ENCODE measurements around the gene CST9. TPM values are rescaled to one million over a fixed set of nuclear protein-coding genes. Genes with fewer than 3 reads are reported as not detected.

The CST9 gene
- total RNA-seq, 4 donors from 2014 or later: not detected

DNA sequence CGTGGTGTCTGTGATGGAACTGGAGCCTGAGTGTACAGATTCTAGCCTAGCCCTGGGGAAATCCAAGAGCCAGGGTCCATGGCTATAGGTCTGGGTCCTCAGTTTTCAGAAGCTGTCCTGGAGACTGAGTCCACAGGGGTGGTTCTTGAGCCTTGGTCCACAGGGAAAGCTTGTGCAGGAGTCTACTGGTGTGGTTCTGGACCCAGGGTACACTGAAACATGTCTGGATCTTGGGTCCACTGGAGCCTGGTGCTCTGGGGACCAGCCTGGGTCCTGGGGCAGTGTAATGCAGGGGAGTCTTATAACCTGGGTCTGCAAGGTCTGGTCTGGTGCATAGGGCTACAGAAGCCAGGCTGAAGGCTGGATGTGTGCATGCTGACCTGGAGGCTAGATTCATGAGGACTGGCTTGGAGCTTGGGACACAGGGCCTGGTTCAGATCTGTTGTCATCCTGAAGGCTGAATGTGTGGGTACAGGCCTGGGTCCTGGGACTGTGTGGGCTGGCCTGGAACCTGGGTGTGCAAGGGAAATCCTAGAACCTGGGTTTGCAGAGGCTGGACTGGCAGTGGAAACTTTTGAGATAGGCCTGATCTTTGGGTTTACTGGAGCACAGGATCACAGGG is 42.9 kb downstream of the CST9 start:
- H3K4me3 ChIP-seq: no peak overlapping the region
- no peaks in the 10 kb centered on the region for H3K4me1 ChIP-seq
- TF ChIP-seq POLR2A (IDR thresholded peaks at IDR 0.05) (no peak), POLR2AphosphoS5 (IDR thresholded peaks at IDR 0.05) (no peak), EP300 (IDR thresholded peaks at IDR 0.05) (no peak)
- TF ChIP-seq, protein P1, sequence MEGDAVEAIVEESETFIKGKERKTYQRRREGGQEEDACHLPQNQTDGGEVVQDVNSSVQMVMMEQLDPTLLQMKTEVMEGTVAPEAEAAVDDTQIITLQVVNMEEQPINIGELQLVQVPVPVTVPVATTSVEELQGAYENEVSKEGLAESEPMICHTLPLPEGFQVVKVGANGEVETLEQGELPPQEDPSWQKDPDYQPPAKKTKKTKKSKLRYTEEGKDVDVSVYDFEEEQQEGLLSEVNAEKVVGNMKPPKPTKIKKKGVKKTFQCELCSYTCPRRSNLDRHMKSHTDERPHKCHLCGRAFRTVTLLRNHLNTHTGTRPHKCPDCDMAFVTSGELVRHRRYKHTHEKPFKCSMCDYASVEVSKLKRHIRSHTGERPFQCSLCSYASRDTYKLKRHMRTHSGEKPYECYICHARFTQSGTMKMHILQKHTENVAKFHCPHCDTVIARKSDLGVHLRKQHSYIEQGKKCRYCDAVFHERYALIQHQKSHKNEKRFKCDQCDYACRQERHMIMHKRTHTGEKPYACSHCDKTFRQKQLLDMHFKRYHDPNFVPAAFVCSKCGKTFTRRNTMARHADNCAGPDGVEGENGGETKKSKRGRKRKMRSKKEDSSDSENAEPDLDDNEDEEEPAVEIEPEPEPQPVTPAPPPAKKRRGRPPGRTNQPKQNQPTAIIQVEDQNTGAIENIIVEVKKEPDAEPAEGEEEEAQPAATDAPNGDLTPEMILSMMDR (IDR thresholded peaks at IDR 0.05): no peak
- DNase-seq (ENCODE audit: low spot score in 2 of 2): no peak
- peaks cover 5% of the 10 kb centered on the region for H3K9me3 ChIP-seq
- H3K27me3 ChIP-seq: no peaks in the 10 kb centered on the region
- no peak overlapping the region for H3K27ac ChIP-seq
- 88% methylated on average over 1 of the region's 1 CpG for WGBS
- no peaks in the 10 kb centered on the region for H3K36me3 ChIP-seq

DNA sequence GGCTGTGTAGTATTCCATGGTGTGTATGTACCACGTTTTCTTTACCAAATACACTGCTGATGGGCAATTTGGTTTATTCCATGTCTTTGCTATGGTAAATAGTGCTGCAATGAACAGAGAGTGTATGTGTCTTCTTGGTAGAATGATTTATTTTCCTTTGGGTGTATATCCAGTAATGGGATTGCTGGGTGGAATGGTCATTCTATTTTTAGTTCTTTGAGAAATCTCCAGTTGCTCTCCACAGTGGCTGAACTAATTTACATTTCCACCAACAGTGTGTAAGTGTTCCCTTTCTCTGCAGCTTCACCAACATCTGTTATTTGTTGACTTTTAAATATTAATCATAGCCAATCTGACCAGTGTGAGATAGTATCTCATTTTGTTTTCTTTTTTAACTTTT is 51.3 kb downstream of the CST9 start:
- no peak overlapping the region for H3K4me3 ChIP-seq
- H3K4me1 ChIP-seq: no peaks in the 10 kb centered on the region
- WGBS: 81% methylated on average over 1 of the region's 1 CpG
- H3K27me3 ChIP-seq: no peaks in the 10 kb centered on the region
- TF ChIP-seq, protein P1 (IDR thresholded peaks at IDR 0.05): no peak
- TF ChIP-seq POLR2AphosphoS5 (IDR thresholded peaks at IDR 0.05) (no peak), POLR2A (IDR thresholded peaks at IDR 0.05) (no peak), EP300 (IDR thresholded peaks at IDR 0.05) (no peak)
- H3K36me3 ChIP-seq: no peaks in the 10 kb centered on the region
- H3K27ac ChIP-seq: no peak overlapping the region
- DNase-seq (ENCODE audit: low spot score in 2 of 2): no peak
- H3K9me3 ChIP-seq: no peaks in the 10 kb centered on the region

Other genes with a start within 250 kb of the CST9 start
- 10 to 100 TPM; 11.1 to 19.1 (median 15.2) TPM for gene GZF1, start 243.7 kb downstream of the CST9 start, total RNA-seq
- gene NAPB, start 184.4 kb downstream of the CST9 start, total RNA-seq: 10 to 100 TPM in 1 of 4 donors, 1 to 10 TPM in 3; 6.6 to 21.6 (median 8.9) TPM
- gene CSTL1, start 166.2 kb downstream of the CST9 start, total RNA-seq: not detected
- not detected for gene CST11, start 153.0 kb downstream of the CST9 start, total RNA-seq
- not detected for gene CST8, start 114.8 kb downstream of the CST9 start, total RNA-seq
- not detected for gene CST9L, start 37.4 kb downstream of the CST9 start, total RNA-seq
- 100 to 1,000 TPM; 258 to 476 (median 386) TPM for gene CST3, start 32.0 kb upstream of the CST9 start, total RNA-seq
- not detected for gene CST4, start 83.1 kb upstream of the CST9 start, total RNA-seq
- gene CST1, start 145.0 kb upstream of the CST9 start, total RNA-seq: 10 to 100 TPM in 1 of 4 donors, not detected in 3; 11.2 TPM
- 1 to 10 TPM in 2 of 4 donors, not detected in 2; 1.1 to 2.2 TPM for gene CST2, start 220.8 kb upstream of the CST9 start, total RNA-seq

All from suprapubic skin (tissue), 4 donors.